B cell (primary cell): ENCODE measurements around the gene IMMP2L. TPM values are rescaled to one million over a fixed set of nuclear protein-coding genes. Genes with fewer than 3 reads are reported as not detected.

Experiments
- ATAC-seq: fragments of 200-7000 bp; cut with Tn5 transposase; one replicate; pipeline ENCODE4 v1.10.0; 2021; ENCODE audit warnings: low read depth, mild to moderate bottlenecking, moderate number of reproducible peaks, moderate library complexity
- CTCF ChIA-PET: fragments of 350-600 bp; sonication (Branson Sonifier 250); formaldehyde crosslinking; loops from one replicate; lab custom pipeline; 2021; ENCODE audit warnings: antibody characterized with exemption, inconsistent platforms; lab: Charles Lee
- POLR2A ChIA-PET: fragments of 350-600 bp; sonication (Branson Sonifier 250); formaldehyde crosslinking; loops from one replicate; lab custom pipeline; 2021; ENCODE audit warnings: antibody characterized with exemption; lab: Charles Lee
- DNase-seq: peaks from one replicate; pipeline ENCODE4 v3.0.0; 2013
- H2AFZ ChIP-seq: 2 replicates; pipeline ENCODE4 v1.6.1; 2012; ENCODE audit warnings: mild to moderate bottlenecking, low read depth, low read length; ENCODE audit not compliant: insufficient read depth, poor library complexity, severe bottlenecking
- H3K27ac ChIP-seq, 2 donors: 1 replicate in 1 of 2; 2 replicates in 1 of 2; pipeline ENCODE4 v1.5.1; 2012 to 2013; ENCODE audit warnings: low read length in 2 of 2, mild to moderate bottlenecking in 2 of 2, moderate library complexity in 1 of 2
- H3K27me3 ChIP-seq, 4 experiments: fragments of 200-600 bp in 1 of 4; sonication (generic) in 1 of 4; replicated peaks in 1 of 4; 1 replicate in 2 of 4; 2 replicates in 2 of 4; pipeline versions ENCODE4 v1.6.1 to v1.7.0; 2013 to 2016; ENCODE audit warnings: low read length in 3 of 4, mild to moderate bottlenecking in 2 of 4, mixed read lengths in 1 of 4, moderate library complexity in 1 of 4; ENCODE audit not compliant: insufficient read depth in 4 of 4, control insufficient read depth in 3 of 4; ENCODE audit errors: control extremely low read depth in 1 of 4
- H3K36me3 ChIP-seq, 2 experiments: replicated peaks in 1 of 2; 1 replicate in 1 of 2; 2 replicates in 1 of 2; pipeline versions ENCODE4 v1.6.1 to v1.7.1; 2013; ENCODE audit warnings: low read length in 1 of 2; ENCODE audit not compliant: insufficient read depth in 2 of 2, control insufficient read depth in 1 of 2; ENCODE audit errors: control extremely low read depth in 1 of 2, extremely low read depth in 1 of 2
- H3K4me1 ChIP-seq, 2 donors: fragments of 200-600 bp in 1 of 2; sonication (generic) in 1 of 2; 1 replicate in 1 of 2; 2 replicates in 1 of 2; pipeline versions ENCODE4 v1.5.1 to v1.6.1; 2013 to 2017; ENCODE audit warnings: low read length in 2 of 2; ENCODE audit not compliant: control insufficient read depth in 2 of 2, insufficient read depth in 2 of 2
- H3K4me2 ChIP-seq: replicated peaks from 2 replicates; pipeline ENCODE3; 2012; ENCODE audit warnings: mild to moderate bottlenecking, low read depth, low read length; ENCODE audit not compliant: poor library complexity, severe bottlenecking
- H3K4me3 ChIP-seq, 5 experiments: fragments of 200-600 bp in 1 of 5; sonication (generic) in 1 of 5; 1 replicate in 3 of 5; 2 replicates in 2 of 5; pipeline versions ENCODE4 v1.5.1 to v1.7.0; 2011 to 2016; ENCODE audit warnings: low read length in 4 of 5, mild to moderate bottlenecking in 4 of 5, low read depth in 2 of 5, control low read depth in 1 of 5, moderate library complexity in 1 of 5; ENCODE audit not compliant: insufficient read depth in 1 of 5; ENCODE audit errors: control extremely low read depth in 1 of 5, extremely low read depth in 1 of 5
- H3K79me2 ChIP-seq: fragments of 200-600 bp; sonication (generic); one replicate; pipeline ENCODE4 v1.6.0; 2016; ENCODE audit warnings: low read length; ENCODE audit not compliant: control insufficient read depth, insufficient read depth
- H3K9ac ChIP-seq: fragments of 200-600 bp; sonication (generic); 2 replicates; pipeline ENCODE4 v1.6.1; 2017; ENCODE audit warnings: mild to moderate bottlenecking, low read length, moderate library complexity
- H3K9me3 ChIP-seq, 3 donors: one replicate each; pipeline versions ENCODE4 v1.6.1 to v1.7.1; 2013; ENCODE audit warnings: low read length in 2 of 3; ENCODE audit not compliant: control insufficient read depth in 2 of 3, insufficient read depth in 1 of 3; ENCODE audit errors: control extremely low read depth in 1 of 3
- H4K20me1 ChIP-seq: 2 replicates; pipeline ENCODE4 v1.6.0; 2012; ENCODE audit warnings: mild to moderate bottlenecking, low read length; ENCODE audit not compliant: insufficient read depth, control insufficient read depth, poor library complexity, severe bottlenecking
- H3K27ac Mint-ChIP-seq: one replicate; pipeline ENCODE4 v1.8.0; 2021; ENCODE audit warnings: mixed read lengths
- H3K27me3 Mint-ChIP-seq: one replicate; pipeline ENCODE4 v1.8.0; 2021; ENCODE audit warnings: mixed read lengths
- H3K4me1 Mint-ChIP-seq: one replicate; pipeline ENCODE4 v1.8.0; 2021; ENCODE audit warnings: mixed read lengths
- H3K4me3 Mint-ChIP-seq: one replicate; pipeline ENCODE4 v1.8.0; 2021; ENCODE audit warnings: mixed read lengths
- H3K9me3 Mint-ChIP-seq: one replicate; pipeline ENCODE4 v1.8.0; 2022; ENCODE audit warnings: mixed read lengths; ENCODE audit not compliant: insufficient read depth
- EZH2 ChIP-seq: IDR thresholded peaks from 2 replicates; pipeline ENCODE4 v1.6.1; 2012; ENCODE audit warnings: borderline replicate concordance, low read depth, mild to moderate bottlenecking, moderate library complexity, low read length; ENCODE audit not compliant: insufficient read depth, poor library complexity, severe bottlenecking
- WGBS: methylation state at CpG from one replicate; pipeline ENCODE4 v1.1.5; 2013; ENCODE audit warnings: missing lambda C conversion rate; ENCODE audit not compliant: insufficient coverage; 5-methylcytosine and 5-hydroxymethylcytosine counted together
- intact Hi-C: fragments of 100-400 bp; cut with micrococcal nuclease; formaldehyde crosslinking; loops from one replicate; pipeline ENCODE4 v1.10.0; 2022
- polyA plus RNA-seq: library from polyadenylated mRNA; depleted of rRNA; stranded (reverse); fragments of >200 nt; gene quantifications from 2 replicates; pipeline ENCODE4 v1.2.3, GENCODE V29; 2012
- total RNA-seq, 2 donors: library from RNA; stranded (reverse); fragments of 120-200 nt in 1 of 2; gene quantifications; 1 replicate in 1 of 2; 2 replicates in 1 of 2; pipeline versions ENCODE4 v1.2.3 to v1.2.4, GENCODE V29; 2013 to 2022
- TF ChIP-seq, protein P1 (sequence below): fragments of 200-600 bp; IDR thresholded peaks from one replicate; pipeline ENCODE4 v1.8.0; 2022; ENCODE audit warnings: antibody characterized with exemption, mild to moderate bottlenecking

Gene IMMP2L
- total and polyA plus RNA-seq, 2 donors (not counting 1 experiment from before 2014, with no cell fraction given) = 3.8 to 34.2 TPM

DNA sequence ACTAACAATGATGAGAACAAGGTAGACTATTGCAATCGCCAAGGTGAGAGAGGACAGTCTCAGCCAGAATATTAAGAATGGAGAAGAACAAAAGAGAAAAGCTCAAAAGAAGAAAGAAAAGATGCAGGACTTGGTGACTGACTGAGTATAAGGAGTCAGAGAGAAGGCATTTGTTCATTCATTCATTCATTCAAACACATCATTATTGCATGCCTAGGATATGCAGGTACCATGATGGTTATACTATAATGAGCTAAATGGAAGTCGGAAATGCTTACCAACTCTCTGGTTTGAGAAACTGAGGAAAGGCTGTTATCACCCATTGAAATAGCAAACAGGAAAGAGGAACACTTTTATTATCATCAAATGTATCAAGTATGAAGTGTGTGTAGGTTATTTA is 180.7 kb downstream of the IMMP2L start:
- no peak overlapping the region for H3K9ac ChIP-seq
- WGBS = no CpG with 5 or more reads among the region's 2 CpGs
- intact Hi-C loops = no loop called here
- Mint-ChIP-seq H3K9me3 (no peaks in the 10 kb centered on the region), H3K27me3 (no peaks in the 10 kb centered on the region), H3K4me1 (no peaks in the 10 kb centered on the region), H3K27ac (no peak overlapping the region), H3K4me3 (no peak overlapping the region)
- no peak for ATAC-seq
- no peaks in the 10 kb centered on the region for H3K9me3 ChIP-seq
- TF ChIP-seq, protein P1, sequence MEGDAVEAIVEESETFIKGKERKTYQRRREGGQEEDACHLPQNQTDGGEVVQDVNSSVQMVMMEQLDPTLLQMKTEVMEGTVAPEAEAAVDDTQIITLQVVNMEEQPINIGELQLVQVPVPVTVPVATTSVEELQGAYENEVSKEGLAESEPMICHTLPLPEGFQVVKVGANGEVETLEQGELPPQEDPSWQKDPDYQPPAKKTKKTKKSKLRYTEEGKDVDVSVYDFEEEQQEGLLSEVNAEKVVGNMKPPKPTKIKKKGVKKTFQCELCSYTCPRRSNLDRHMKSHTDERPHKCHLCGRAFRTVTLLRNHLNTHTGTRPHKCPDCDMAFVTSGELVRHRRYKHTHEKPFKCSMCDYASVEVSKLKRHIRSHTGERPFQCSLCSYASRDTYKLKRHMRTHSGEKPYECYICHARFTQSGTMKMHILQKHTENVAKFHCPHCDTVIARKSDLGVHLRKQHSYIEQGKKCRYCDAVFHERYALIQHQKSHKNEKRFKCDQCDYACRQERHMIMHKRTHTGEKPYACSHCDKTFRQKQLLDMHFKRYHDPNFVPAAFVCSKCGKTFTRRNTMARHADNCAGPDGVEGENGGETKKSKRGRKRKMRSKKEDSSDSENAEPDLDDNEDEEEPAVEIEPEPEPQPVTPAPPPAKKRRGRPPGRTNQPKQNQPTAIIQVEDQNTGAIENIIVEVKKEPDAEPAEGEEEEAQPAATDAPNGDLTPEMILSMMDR = no peak
- TF ChIP-seq EZH2 = no peak
- H3K79me2 ChIP-seq = no peaks in the 10 kb centered on the region
- H2AFZ ChIP-seq = no peak overlapping the region
- no peaks in the 10 kb centered on the region for H3K27me3 ChIP-seq
- ChIA-PET CTCF (interaction anchor here (1.6 kb wide), 1 partner anchor 10 kb away, joined by 4 read pairs; no protein-coding TSS in a partner anchor), POLR2A (no interaction called here)
- H3K4me1 ChIP-seq = no peaks in the 10 kb centered on the region
- H4K20me1 ChIP-seq = no peaks in the 10 kb centered on the region
- H3K4me3 ChIP-seq = no peak overlapping the region
- DNase-seq = no peak
- H3K4me2 ChIP-seq = no peak overlapping the region
- H3K27ac ChIP-seq = no peak overlapping the region
- no peaks in the 10 kb centered on the region for H3K36me3 ChIP-seq

DNA sequence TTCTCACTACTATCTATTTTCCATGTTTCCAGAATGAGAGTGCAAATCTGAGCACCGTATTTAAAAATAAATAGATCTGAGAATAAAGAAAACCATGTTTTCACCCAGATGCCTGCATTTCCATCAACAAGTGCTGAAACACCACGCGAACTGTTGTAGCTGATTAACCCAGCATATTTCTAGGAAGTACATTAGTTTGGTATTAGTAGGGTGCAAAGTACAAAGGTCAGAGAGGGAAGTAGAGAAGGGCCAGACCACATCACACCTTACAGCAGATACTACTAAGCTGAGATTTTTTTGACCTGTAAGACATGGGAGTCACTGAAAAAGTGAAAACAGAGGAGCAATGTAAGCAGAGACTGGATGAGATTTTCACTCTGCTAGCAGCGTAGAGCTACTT is 181.3 kb downstream of the IMMP2L start:
- H3K27me3 ChIP-seq = no peaks in the 10 kb centered on the region
- no peaks in the 10 kb centered on the region for H3K9me3 ChIP-seq
- POLR2A ChIA-PET = no interaction called here
- ATAC-seq (no peak), DNase-seq (no peak)
- H3K79me2 ChIP-seq = no peaks in the 10 kb centered on the region
- H3K4me1 Mint-ChIP-seq = no peaks in the 10 kb centered on the region
- H3K4me3 ChIP-seq = no peak overlapping the region
- CTCF ChIA-PET = no interaction called here
- no peak overlapping the region for H3K27ac Mint-ChIP-seq
- 100% methylated on average over 1 of the region's 4 CpGs for WGBS
- no peak for TF ChIP-seq EZH2
- TF ChIP-seq, protein P1 = no peak
- no peak overlapping the region for H3K9ac ChIP-seq
- H4K20me1 ChIP-seq = no peaks in the 10 kb centered on the region
- intact Hi-C loops = no loop called here
- H3K4me1 ChIP-seq = no peaks in the 10 kb centered on the region
- no peak overlapping the region for H3K4me2 ChIP-seq
- no peaks in the 10 kb centered on the region for H3K27me3 Mint-ChIP-seq
- no peaks in the 10 kb centered on the region for H3K9me3 Mint-ChIP-seq
- H3K36me3 ChIP-seq = no peaks in the 10 kb centered on the region
- no peak overlapping the region for H3K4me3 Mint-ChIP-seq
- no peak overlapping the region for H2AFZ ChIP-seq
- H3K27ac ChIP-seq = no peak overlapping the region
